HG02943 (cell line): Measurements from ENCODE around the gene CXCR2.
"Not testable (repeated sequence)": the region's sequence is repeated elsewhere in the genome, so short reads cannot be mapped to it uniquely, and the experiment has no call there.

ENCODE experiments used
- ATAC-seq: cut with Tn5 transposase; IDR thresholded peaks from one replicate; pipeline ENCODE4 v1.9.1; 2021; ENCODE audit warnings: mild to moderate bottlenecking, low read depth, moderate library complexity; ENCODE audit not compliant: unreplicated experiment

CXCR2 gene

GRCh38 chr2:218129458-218130135, 3.8 kb downstream of the CXCR2 start:
- no peak for ATAC-seq

GRCh38 chr2:218130377-218130776, 4.5 kb downstream of the CXCR2 start:
- no peak for ATAC-seq

GRCh38 chr2:218130822-218131221, 5.0 kb downstream of the CXCR2 start:
- ATAC-seq, result no peak

- no peak for ATAC-seq
Observed at GRCh38 chr2:218137514-218137913, 11.7 kb downstream of the CXCR2 start.

- no peak for ATAC-seq
Observed at GRCh38 chr2:218138047-218138446, 12.2 kb downstream of the CXCR2 start.

- ATAC-seq, result no peak
Observed at GRCh38 chr2:218145124-218145523, 19.3 kb downstream of the CXCR2 start.

- no peak for ATAC-seq
Observed at GRCh38 chr2:218146056-218146455, 20.2 kb downstream of the CXCR2 start.

GRCh38 chr2:218149098-218149497, 23.3 kb downstream of the CXCR2 start:
- ATAC-seq, result no peak

GRCh38 chr2:218149848-218150440, 24.1 kb downstream of the CXCR2 start:
- ATAC-seq, result no peak

- ATAC-seq, result no peak
Observed at GRCh38 chr2:218152172-218152571, 26.3 kb downstream of the CXCR2 start.

GRCh38 chr2:218152777-218153176, 26.9 kb downstream of the CXCR2 start:
- no peak for ATAC-seq

- ATAC-seq, result no peak
Observed at GRCh38 chr2:218155953-218156479, 30.2 kb downstream of the CXCR2 start.

- ATAC-seq, result no peak
Observed at GRCh38 chr2:218161644-218162043, 35.8 kb downstream of the CXCR2 start.

- ATAC-seq, result no peak
Observed at GRCh38 chr2:218162814-218163213, 37.0 kb downstream of the CXCR2 start.

GRCh38 chr2:218166791-218167190, 41.0 kb downstream of the CXCR2 start, which contains the start of gene CXCR1:
Gene CXCR1, minus strand, starts transcription at chr2:218166962. Its CDS starts 1,751 bp downstream, at chr2:218165211.
- no peak for ATAC-seq

GRCh38 chr2:218168016-218168415, 42.2 kb downstream of the CXCR2 start:
- ATAC-seq, result no peak

- no peak for ATAC-seq
Observed at GRCh38 chr2:218168635-218169462, 43.0 kb downstream of the CXCR2 start.

GRCh38 chr2:218169757-218170546, 44.1 kb downstream of the CXCR2 start:
- no peak for ATAC-seq

GRCh38 chr2:218171744-218172143, 45.9 kb downstream of the CXCR2 start:
- not testable (repeated sequence) for ATAC-seq

GRCh38 chr2:218172845-218173244, 47.0 kb downstream of the CXCR2 start:
- no peak for ATAC-seq
